IPS-18a (cell line): Measurements from ENCODE around the gene PLXNA1.

Experiments
- H3K27ac ChIP-seq: one replicate; pipeline ENCODE4 v1.5.1; 2013; ENCODE audit warnings: low read length
- H3K27me3 ChIP-seq: one replicate; pipeline ENCODE4 v1.6.1; 2013; ENCODE audit warnings: mild to moderate bottlenecking, low read length; ENCODE audit not compliant: control insufficient read depth, insufficient read depth
- H3K36me3 ChIP-seq: one replicate; pipeline ENCODE4 v1.6.1; 2013; ENCODE audit warnings: low read depth, low read length; ENCODE audit not compliant: control insufficient read depth
- H3K4me1 ChIP-seq: one replicate; pipeline ENCODE4 v1.6.1; 2013; ENCODE audit warnings: low read depth, low read length; ENCODE audit not compliant: control insufficient read depth
- H3K4me3 ChIP-seq: one replicate; pipeline ENCODE4 v1.5.1; 2013; ENCODE audit warnings: low read length
- H3K9ac ChIP-seq: one replicate; pipeline ENCODE4 v1.6.1; 2013; ENCODE audit warnings: mild to moderate bottlenecking, low read length, moderate library complexity
- H3K9me3 ChIP-seq: one replicate; pipeline ENCODE4 v1.6.1; 2013; ENCODE audit warnings: low read depth, low read length; ENCODE audit not compliant: control insufficient read depth

Gene PLXNA1

DNA sequence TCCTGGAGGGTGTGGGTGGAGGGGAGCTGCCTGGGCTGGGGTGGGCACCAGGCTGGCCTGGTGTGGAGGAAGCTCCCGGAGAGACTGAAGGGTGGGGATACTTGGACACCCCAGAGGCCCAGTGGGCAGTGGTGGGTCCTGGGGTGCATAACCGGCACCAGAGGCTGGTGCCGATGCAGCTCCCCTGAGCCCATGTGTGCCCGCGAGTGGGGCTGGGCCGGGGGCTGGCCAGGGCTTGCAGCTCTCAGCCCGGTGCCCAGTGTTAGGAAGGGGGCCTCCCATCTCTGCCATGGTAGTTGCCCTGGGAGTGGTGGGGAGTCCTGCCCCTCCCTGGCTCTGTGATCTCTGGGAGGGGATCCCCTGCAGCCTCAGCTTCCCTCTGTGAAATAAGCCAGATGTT, 9.3 kb downstream of the PLXNA1 start:
- Histone ChIP-seq H3K27ac (no peak overlapping the region), H3K36me3 (peaks cover 21% of the 10 kb centered on the region), H3K4me1 (no peaks in the 10 kb centered on the region), H3K27me3 (no peaks in the 10 kb centered on the region), H3K9me3 (no peaks in the 10 kb centered on the region), H3K4me3 (no peak overlapping the region), H3K9ac (no peak overlapping the region)

DNA sequence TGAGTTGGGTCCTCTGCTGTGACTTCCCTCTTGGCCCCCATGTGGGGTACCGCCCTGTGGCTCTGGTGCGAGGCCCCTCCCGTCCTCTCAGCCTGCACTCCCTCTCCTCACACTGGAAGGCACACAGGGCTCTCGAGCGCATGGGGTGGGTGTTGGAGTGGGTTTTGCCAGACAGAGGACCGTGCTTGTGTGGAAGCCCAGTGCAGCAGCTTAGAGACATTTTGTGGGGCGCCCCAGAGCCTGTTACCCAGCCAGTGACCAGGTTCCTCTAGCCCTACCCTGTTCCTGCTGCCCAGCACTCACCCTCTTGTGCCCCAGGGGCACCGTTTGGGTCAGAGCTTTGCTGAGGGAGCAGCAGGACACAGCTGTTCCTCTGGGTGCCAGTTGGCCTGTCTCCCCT, 9.9 kb downstream of the PLXNA1 start:
- Histone ChIP-seq H3K27ac (no peak overlapping the region), H3K36me3 (peaks cover 21% of the 10 kb centered on the region), H3K4me1 (no peaks in the 10 kb centered on the region), H3K4me3 (no peak overlapping the region), H3K9me3 (no peaks in the 10 kb centered on the region), H3K27me3 (no peaks in the 10 kb centered on the region), H3K9ac (no peak overlapping the region)

DNA sequence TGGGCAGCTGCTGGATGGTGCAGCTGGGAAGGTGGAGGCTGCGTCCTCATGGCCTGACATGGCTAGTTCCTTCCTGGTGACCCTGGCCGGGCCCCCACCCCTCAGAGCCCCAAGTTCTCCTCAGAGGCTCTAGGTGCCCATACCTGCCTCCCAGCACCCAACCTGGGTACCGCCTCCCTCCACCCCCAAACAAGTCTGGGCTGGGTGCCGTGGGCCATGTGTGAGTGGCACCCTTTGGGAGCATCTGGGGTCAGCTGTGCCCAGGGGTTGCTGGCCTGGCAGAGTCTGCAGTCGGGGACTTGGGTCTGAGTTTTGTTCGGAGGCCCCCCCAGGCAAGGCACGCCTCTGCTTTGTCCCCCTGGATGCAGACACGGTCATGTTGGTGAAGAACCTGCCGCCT, 10.5 kb downstream of the PLXNA1 start:
- no peak overlapping the region for H3K4me3 ChIP-seq
- H3K9ac ChIP-seq: no peak overlapping the region
- H3K36me3 ChIP-seq: peaks cover 21% of the 10 kb centered on the region
- no peaks in the 10 kb centered on the region for H3K9me3 ChIP-seq
- no peaks in the 10 kb centered on the region for H3K27me3 ChIP-seq
- no peaks in the 10 kb centered on the region for H3K4me1 ChIP-seq
- no peak overlapping the region for H3K27ac ChIP-seq

DNA sequence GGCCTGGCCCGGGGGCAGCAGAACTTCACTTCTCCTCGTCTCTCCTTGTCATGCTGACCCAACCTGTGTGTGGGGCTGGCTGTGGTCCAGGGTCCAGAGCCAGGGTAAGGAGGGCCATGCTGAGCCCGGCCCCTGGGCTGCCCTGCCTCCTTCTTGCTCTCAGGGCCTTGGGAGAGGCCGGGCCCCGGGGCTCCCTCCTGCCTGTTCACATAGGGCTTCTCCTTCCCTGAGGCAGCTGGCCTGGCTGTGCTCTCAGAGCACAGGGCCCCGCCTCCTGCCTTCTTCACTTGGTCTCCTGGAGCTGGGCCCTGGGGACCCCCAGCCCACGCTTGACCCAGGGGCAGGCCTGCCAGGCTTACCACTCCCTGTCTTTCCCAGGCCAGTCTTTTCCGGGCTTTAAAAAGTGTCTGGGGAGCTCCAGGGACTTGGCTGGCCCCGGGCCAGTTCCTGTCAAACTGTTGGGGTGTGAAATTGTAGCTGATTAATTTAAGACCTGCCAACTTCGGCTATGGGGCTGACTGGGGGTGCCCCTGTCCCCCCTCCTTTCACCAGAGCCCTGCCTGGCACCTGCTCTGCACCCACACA, 11.8 kb downstream of the PLXNA1 start:
- Histone ChIP-seq H3K9me3 (no peaks in the 10 kb centered on the region), H3K4me3 (no peak overlapping the region), H3K36me3 (peaks cover 12% of the 10 kb centered on the region), H3K4me1 (no peaks in the 10 kb centered on the region), H3K27ac (no peak overlapping the region), H3K27me3 (no peaks in the 10 kb centered on the region), H3K9ac (no peak overlapping the region)

DNA sequence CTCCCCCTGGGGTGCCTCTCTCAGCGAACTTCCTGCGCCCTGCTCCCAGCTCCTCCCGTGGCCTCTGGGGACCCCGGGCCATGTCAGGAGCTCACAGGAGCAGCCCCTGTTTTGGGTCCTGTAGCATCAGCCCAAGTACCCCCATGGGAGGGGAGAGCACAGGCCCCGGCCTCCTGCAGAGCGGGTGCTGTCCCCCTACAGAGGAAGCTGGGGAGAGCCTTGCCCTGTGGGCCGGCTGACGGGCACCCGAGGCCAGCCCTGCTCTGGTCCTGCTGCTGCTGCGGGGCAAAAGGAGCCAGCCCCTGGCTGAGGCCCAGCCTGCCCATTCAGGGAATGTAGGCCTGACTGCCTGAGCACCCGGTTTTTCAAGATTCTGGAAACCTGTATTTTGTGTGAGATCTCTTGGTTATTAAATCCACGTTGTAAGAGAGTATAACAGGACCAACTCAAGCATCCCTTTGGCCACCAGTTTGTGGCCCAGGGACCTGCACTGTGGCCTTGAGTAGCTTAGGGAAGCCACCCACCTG, 12.4 kb downstream of the PLXNA1 start:
- H3K27ac ChIP-seq: no peak overlapping the region
- no peaks in the 10 kb centered on the region for H3K9me3 ChIP-seq
- no peaks in the 10 kb centered on the region for H3K27me3 ChIP-seq
- peaks cover 8% of the 10 kb centered on the region for H3K36me3 ChIP-seq
- no peak overlapping the region for H3K9ac ChIP-seq
- H3K4me3 ChIP-seq: no peak overlapping the region
- no peaks in the 10 kb centered on the region for H3K4me1 ChIP-seq

DNA sequence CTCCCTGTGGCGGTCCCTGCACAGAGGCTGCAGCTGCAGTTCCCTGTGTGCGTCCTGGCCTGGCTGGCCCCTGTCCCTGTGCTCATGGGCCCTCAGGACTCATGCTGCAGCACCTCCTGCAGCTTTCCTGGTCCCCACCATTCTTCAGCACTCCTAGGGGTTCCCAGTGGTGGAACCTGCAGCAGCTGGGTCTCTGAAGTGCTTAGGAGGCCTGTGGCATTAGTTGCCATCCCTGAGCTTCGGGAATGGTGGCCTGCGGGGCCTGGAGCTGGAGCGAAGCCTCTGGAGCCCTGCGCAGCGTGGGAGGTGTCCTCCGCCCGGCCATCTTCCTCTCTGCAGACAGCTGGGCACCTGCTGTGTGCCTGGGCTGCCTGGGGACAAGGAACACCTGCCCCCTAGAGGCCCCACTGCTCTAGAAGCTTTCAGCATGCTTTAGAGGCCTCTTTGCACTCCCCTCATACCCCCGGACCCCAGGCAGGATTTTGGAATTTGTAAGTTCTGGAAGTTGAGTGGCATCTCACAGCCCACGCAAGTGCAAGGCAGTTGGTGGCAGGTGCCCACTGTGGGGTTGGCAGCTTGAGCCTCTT, 13.1 kb downstream of the PLXNA1 start:
- Histone ChIP-seq H3K27me3 (no peaks in the 10 kb centered on the region), H3K4me1 (peaks cover under 1% of the 10 kb centered on the region), H3K9me3 (no peaks in the 10 kb centered on the region), H3K27ac (no peak overlapping the region), H3K4me3 (no peak overlapping the region), H3K9ac (no peak overlapping the region), H3K36me3 (peaks cover 8% of the 10 kb centered on the region)

DNA sequence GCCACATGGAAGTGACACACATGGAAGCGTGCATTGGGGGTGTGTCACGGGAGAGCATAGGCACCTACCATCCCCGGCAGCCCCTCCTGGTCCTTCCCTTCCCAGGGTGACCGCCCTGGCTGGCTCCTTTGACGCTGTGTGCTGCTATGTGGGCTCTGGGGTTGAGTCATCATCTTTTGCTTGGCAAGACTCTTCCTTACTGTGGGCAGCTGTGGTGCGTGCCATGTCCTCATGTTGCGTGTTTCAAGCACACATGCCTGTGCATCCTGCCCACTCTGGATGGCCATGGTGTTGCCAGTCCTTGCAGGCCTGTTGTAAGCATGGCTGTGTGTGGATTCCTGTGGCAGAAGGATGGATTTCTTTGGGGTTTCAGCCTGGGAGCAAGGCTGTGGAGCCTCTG, 14.0 kb downstream of the PLXNA1 start:
- Histone ChIP-seq H3K4me1 (peaks cover 9% of the 10 kb centered on the region), H3K27ac (no peak overlapping the region), H3K4me3 (no peak overlapping the region), H3K27me3 (no peaks in the 10 kb centered on the region), H3K9ac (no peak overlapping the region), H3K9me3 (no peaks in the 10 kb centered on the region), H3K36me3 (peaks cover 8% of the 10 kb centered on the region)

DNA sequence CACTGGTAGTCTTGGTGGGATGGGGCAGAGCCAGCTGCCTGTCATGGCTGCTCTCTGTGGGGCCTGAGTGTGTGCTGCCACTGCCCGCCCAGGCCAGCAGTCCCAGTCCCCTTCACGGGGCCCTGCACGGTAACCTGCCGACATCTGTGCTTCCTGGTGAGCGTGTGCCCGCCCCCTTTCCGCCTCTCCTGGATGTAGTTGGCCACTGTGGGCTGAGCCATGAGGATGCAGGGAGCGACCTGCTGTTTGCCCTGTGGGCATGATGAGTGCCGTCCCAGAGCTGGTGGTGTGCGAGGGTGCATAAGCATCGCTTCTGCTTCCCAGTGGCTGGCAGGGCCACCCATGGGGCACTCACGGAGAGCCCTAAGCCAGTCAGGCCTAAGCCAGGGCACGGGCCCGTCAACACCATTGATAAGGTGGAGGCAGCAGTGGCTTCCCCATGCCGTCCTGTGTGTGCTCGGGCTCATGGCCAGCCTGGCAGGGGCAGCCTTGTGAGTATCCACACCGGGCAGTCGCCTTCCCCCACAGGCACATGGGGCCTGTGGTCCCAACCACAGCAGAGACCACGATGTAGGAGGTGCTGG, 14.6 kb downstream of the PLXNA1 start:
- Histone ChIP-seq H3K36me3 (peaks cover 8% of the 10 kb centered on the region), H3K9ac (no peak overlapping the region), H3K27ac (no peak overlapping the region), H3K9me3 (no peaks in the 10 kb centered on the region), H3K4me1 (peaks cover 15% of the 10 kb centered on the region), H3K4me3 (no peak overlapping the region), H3K27me3 (no peaks in the 10 kb centered on the region)

DNA sequence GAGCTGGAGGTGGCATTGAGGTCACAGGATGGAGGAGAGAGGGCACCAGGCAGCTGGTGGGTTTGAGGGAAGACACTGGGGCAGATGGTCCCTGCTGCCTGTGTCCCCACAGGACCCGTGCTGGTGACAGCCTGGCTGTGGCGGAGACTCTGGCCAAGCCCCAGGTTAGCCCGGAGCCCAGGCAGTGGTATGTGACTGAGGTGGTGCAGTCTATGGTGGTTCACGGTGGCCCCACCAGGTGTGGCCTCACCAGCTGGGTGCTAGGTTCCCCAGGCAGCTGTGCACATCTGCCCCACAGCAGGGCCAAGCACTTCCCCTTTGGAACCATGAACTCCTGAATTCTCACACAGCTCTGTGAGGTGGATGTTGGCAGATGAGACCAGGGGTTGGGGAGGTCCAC, 15.4 kb downstream of the PLXNA1 start:
- H3K36me3 ChIP-seq: peaks cover 4% of the 10 kb centered on the region
- no peak overlapping the region for H3K9ac ChIP-seq
- no peaks in the 10 kb centered on the region for H3K27me3 ChIP-seq
- peaks cover 18% of the 10 kb centered on the region for H3K4me1 ChIP-seq
- no peak overlapping the region for H3K27ac ChIP-seq
- H3K9me3 ChIP-seq: no peaks in the 10 kb centered on the region
- H3K4me3 ChIP-seq: no peak overlapping the region

DNA sequence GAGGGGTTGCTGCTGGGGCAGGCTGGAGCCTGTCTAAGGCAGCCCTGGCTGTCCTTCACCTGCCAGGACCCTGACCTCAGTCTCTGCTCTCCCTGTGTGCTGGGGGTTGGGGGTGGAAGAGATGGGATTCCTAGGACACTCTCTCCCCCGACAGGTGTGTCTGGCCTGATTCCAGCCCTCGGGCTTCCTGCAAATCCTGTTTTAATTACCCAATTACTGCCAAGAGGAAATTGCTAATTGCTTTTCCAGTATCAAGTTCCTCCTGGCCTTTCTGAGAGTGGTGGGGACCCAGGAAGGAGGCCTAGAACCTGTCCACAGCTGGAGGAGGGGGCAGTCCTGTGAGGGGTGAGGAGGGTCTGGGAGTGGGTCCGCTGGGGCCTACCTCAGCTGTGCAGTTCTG, 15.8 kb downstream of the PLXNA1 start:
- no peak overlapping the region for H3K4me3 ChIP-seq
- H3K36me3 ChIP-seq: peaks cover 4% of the 10 kb centered on the region
- H3K27ac ChIP-seq: no peak overlapping the region
- H3K9me3 ChIP-seq: no peaks in the 10 kb centered on the region
- H3K27me3 ChIP-seq: no peaks in the 10 kb centered on the region
- H3K9ac ChIP-seq: no peak overlapping the region
- peaks cover 18% of the 10 kb centered on the region for H3K4me1 ChIP-seq

DNA sequence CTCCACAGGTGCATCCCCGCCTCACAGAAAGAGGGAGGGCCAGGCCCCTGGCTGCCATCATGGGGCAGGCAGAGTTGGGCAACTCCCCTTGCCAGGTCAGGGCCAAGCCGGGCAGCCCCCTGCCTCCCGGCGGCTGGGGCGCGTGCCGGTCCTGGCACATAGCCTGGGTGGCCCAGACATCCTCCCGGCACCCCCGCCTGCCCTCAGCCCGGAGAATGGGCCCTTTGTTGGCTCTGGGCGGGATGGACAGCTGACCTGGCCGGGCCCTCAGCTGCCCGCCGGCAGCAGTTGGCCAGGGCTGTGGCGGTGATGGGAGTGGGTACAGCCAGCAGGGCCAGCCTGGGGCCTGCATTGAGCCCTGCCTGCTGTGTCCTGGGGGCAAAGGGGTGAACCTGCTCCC, 16.5 kb downstream of the PLXNA1 start:
- no peak overlapping the region for H3K27ac ChIP-seq
- H3K36me3 ChIP-seq: peaks cover 4% of the 10 kb centered on the region
- no peak overlapping the region for H3K9ac ChIP-seq
- no peaks in the 10 kb centered on the region for H3K9me3 ChIP-seq
- H3K4me1 ChIP-seq: peaks cover 18% of the 10 kb centered on the region
- H3K27me3 ChIP-seq: no peaks in the 10 kb centered on the region
- no peak overlapping the region for H3K4me3 ChIP-seq

DNA sequence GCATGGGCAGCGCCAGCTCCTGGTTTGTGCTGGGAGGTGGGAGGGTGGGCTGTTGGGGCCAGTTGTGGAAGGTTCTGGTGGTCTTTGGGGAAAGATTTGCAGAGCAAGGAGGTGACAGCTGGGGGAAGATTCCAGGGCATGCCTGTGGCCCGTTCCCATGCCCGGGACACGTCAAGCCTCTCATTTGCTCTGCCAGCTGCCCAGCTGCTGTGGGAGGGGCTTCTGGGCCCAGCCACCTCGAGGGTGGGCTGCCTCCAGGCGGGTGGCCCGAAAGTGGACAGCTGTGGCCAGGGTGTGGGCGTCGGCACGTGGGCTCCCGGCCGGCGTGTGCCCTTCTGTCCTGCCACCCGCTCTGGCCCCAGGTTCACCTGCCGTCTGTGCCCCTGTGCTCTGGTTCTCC, 17.2 kb downstream of the PLXNA1 start:
- Histone ChIP-seq H3K4me3 (no peak overlapping the region), H3K36me3 (peaks cover 4% of the 10 kb centered on the region), H3K27me3 (no peaks in the 10 kb centered on the region), H3K9me3 (no peaks in the 10 kb centered on the region), H3K9ac (no peak overlapping the region), H3K27ac (no peak overlapping the region), H3K4me1 (peaks cover 18% of the 10 kb centered on the region)
